ENCODE data around the gene MACROD2.

DNA sequence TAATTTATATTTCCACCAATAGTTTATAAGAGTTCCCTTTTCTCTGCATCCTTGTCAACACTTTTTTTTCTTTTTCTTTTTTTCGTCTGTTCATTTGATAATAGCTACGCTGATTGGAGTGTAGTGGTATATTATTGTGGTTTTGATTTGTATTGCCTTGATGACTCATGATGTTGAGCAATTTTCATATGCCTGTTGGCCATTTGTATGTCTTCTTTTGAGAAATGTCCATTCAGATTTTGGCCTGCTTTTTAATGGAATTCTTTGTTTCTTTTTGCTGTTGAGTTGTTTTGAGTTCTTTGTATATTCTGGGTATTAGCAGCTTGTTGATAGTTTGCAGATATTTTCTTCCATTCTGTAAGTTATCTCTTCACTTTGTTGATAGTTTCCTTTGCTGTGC is 1804.6 kb downstream of the MACROD2 start:
- no peak for TF ChIP-seq POLR2A (IDR thresholded peaks at IDR 0.05)
- TF ChIP-seq, protein P1, sequence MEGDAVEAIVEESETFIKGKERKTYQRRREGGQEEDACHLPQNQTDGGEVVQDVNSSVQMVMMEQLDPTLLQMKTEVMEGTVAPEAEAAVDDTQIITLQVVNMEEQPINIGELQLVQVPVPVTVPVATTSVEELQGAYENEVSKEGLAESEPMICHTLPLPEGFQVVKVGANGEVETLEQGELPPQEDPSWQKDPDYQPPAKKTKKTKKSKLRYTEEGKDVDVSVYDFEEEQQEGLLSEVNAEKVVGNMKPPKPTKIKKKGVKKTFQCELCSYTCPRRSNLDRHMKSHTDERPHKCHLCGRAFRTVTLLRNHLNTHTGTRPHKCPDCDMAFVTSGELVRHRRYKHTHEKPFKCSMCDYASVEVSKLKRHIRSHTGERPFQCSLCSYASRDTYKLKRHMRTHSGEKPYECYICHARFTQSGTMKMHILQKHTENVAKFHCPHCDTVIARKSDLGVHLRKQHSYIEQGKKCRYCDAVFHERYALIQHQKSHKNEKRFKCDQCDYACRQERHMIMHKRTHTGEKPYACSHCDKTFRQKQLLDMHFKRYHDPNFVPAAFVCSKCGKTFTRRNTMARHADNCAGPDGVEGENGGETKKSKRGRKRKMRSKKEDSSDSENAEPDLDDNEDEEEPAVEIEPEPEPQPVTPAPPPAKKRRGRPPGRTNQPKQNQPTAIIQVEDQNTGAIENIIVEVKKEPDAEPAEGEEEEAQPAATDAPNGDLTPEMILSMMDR (IDR thresholded peaks at IDR 0.05): no peak
- no peak for TF ChIP-seq EP300 (IDR thresholded peaks at IDR 0.05)
